ENCODE data around the gene WDR35.
A peak's percentile ranks its signal among the peaks of the same experiment; 100 is the strongest.

WDR35 gene

DNA sequence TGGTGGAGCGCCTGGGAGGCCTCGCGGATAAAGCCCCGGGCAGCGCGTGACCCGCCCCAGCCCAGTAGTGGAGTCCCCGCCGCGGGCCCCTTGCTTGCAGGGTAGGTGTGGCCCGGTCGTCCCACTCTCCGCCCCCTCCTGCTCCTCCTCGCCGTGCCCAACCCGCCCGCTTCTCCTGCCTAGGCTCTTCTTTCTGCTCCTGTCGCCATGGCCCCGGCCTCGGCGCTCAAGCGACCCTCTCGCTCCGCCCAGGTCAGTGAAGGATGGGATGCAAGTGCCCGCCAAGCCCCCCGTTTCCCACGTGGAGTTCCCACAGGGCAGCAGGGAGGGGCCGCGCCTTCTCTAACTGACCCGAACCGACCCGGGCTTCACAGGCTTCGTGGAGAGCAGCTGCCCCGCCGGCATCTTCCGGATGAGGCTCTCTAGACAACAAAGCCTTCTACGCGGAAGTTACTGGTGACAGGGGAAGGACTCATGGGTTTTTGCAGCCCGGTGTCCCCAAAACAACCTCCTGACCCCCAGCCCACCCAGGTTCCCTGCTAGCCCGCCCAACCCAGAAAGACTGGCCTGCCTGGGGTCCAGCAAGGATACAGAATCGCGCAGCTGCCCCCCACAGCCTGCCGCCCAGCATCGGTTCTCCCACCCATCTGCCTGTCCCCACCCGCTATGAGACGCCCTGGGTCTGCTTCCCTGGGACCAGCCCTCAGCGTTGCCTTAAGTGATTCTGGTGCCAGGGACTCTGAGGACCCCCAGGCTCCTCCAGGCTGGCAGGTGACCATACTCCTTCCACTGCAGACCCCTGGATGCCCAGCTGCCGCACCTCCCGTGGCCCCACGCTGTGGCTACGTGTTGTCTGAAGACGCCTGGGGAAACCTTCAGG lies 121.0 kb downstream of the WDR35 start:
- peak; percentile 36 for DNase-seq (ENCODE audit: low read depth)

DNA sequence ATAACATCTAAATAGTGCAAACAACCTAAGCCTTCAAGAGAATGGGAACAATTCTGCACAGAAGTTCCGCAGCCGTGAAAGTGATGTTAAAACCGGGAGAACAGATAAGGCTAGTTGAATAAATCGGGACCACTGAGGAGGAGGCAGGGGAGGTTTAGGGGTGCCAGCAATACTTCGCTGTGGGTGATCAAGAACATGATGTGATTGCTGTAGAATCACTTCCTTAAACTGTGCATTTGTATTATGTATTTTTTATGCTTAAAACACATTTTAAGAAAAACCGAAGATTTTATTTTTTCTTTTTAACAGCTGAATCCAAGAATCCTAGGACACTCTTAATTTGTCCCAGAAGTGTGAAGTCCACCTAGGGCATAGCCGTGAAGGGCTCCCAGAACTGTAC lies 121.7 kb downstream of the WDR35 start:
- DNase-seq (ENCODE audit: low read depth) = no peak

GRCh38 chr2:19866771-19867170 lies 123.1 kb downstream of the WDR35 start:
- no peak for DNase-seq (ENCODE audit: low read depth)

- no peak for DNase-seq (ENCODE audit: low read depth)
Measured at GRCh38 chr2:19865151-19865550, 124.8 kb downstream of the WDR35 start.

- no peak for DNase-seq (ENCODE audit: low read depth)
Measured at GRCh38 chr2:19864381-19864780, 125.5 kb downstream of the WDR35 start.

DNA sequence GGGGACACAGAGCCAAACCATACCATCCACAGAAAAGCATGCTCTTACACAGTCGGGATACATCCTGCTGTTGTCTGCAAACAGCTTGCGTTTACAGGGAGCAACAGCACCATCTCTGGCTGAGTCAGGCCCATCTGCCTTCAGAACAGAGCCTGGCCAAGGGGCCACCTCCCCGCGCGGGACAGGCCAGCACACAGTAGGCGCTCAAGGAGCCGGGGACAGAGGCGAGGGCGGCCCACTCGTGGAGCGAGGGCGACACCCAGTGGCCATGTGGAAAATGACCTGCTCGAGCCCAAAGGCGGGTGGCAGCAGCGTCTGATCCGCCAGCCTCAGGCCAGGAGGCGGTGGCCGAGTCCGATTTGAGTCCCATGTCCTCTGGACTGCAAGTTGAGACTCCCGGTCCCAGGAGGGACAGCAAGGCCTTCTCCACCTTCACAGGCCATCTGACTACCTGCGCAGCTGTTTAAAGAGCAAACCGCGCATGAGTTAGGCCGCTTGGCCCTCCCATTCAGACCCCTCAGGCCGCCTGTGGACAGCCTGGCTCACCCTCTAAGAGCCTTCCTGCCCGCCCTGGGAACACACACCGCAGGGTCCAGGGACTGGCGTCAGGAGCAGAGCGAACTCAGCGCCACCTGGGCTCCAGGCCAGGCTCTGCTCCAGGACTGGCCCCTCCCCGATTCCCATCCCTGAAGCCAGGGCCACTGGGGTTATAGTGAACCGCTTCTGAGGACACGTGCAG lies 126.4 kb downstream of the WDR35 start:
- peak; percentile 51 for DNase-seq (ENCODE audit: low read depth)

DNA sequence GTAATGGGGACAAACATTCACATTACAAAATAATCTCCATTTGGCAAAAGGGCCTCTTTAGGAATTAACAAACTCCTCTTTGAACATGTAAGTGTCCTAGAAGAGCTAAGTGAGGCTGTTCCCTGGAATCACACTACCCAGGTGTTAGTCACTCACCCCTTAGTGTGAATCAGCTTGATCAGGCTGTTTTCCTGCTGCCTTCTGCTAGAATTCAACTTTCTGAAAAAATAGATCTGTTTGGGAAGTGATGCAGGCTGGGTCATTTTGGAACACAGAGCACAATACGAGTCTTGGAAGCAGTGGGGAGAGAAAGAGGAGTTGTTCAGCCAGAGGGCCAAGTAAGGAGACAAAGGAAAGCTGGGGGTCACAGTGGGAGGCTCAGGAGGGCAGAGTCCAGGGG lies 128.1 kb downstream of the WDR35 start:
- no peak for DNase-seq (ENCODE audit: low read depth)
